HG03521 (cell line): Measurements from ENCODE around the gene MAGEL2.
"Not testable (repeated sequence)": the region's sequence is repeated elsewhere in the genome, so short reads cannot be mapped to it uniquely, and the experiment has no call there.

Source experiments
- ATAC-seq: cut with Tn5 transposase; IDR thresholded peaks from one replicate; pipeline ENCODE4 v1.9.1; 2021; ENCODE audit warnings: mild to moderate bottlenecking, moderate library complexity; ENCODE audit not compliant: unreplicated experiment

The MAGEL2 gene

GRCh38 chr15:23616536-23616935 lies 31.1 kb downstream of the MAGEL2 start:
- ATAC-seq = no peak

DNA sequence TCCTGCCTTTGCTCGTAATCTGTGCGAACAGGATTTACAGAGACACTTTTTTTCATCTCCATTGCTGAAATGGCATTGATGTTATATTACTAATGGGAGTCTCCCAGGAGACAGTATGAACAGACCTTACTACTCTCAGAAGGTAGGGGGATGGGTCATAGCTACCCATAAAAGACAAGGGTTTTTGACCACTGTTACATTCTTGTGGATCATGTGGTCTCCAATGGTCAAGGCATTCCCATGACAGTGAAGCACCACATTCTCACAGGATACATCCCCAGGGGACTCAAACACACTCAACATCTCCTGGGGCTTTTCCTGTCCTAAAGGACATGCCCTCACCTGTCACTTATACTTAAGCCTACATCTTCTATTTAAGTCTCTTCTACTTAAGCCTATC lies 41.4 kb downstream of the MAGEL2 start:
- ATAC-seq = no peak

DNA sequence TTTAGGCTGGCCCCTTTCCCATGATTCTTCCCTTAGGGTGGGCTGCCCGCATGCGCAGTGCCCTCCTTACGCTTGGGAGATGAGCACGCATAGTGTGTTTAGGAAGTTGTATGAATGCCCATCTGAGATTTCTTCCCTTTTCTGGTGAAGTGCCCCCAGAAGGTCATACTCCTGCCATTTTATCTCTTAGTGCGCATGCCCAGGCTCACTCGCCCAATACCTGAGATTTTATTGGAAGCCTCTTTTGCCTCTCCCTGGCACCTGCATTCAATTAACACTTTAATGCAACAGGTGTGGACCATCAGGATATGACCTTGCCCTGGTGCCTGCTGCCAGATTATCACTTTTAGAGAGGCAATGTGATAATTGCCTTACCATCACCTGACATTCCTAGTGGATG lies 45.5 kb downstream of the MAGEL2 start:
- ATAC-seq = no peak

GRCh38 chr15:23599053-23599452 lies 48.6 kb downstream of the MAGEL2 start:
- ATAC-seq = no peak

- not testable (repeated sequence) for ATAC-seq
Measured at GRCh38 chr15:23597278-23597677, 50.4 kb downstream of the MAGEL2 start.

DNA sequence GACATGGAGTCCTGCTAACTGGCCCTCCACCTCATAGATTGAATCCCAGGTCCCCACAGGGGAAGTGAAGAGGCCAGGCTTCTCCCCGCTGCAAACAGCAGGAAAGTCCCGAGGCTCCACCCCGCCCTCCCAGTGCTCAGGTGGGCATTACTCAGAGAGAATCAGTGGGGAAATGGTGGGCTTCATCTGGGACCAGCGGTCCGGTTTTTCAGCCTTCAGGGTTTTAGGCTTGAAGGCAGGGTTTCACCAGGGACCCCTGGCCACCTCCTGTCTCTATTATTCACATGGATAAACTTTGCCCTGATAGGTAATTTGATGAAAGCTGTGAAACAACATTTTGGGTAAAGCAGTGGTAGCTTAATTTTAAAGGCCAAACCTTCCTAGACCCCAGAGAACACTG lies 50.9 kb downstream of the MAGEL2 start:
- no peak for ATAC-seq

- ATAC-seq = no peak
Measured at GRCh38 chr15:23595368-23595767, 52.3 kb downstream of the MAGEL2 start.

GRCh38 chr15:23594252-23594770 lies 53.4 kb downstream of the MAGEL2 start:
- ATAC-seq = no peak
